Loucy (cell line): ENCODE results near the gene F5.

ENCODE experiments used
- CTCF ChIP-seq: fragments of 200-600 bp; sonication (generic); conservative IDR thresholded peaks from 2 replicates; pipeline ENCODE4 v1.5.1; 2014; ENCODE audit warnings: mild to moderate bottlenecking, antibody characterized with exemption, low read length
- EZH2phosphoT487 ChIP-seq: fragments of 200-600 bp; IDR thresholded peaks from 2 replicates; pipeline ENCODE4 v1.6.1; 2018; ENCODE audit warnings: antibody characterized with exemption, mild to moderate bottlenecking, moderate library complexity, borderline replicate concordance

GRCh38 chr1:169479363-169480066, 106.8 kb downstream of the F5 start:
- TF ChIP-seq CTCF (no peak), EZH2phosphoT487 (no peak)
